CD14-positive monocyte (primary cell): Measurements from ENCODE around the gene RIMS1. TPM values are rescaled to one million over a fixed set of nuclear protein-coding genes. Genes with fewer than 3 reads are reported as not detected.

Source experiments
- DNase-seq, 3 donors: peaks; one replicate each; pipeline ENCODE4 v3.0.0-alpha.2; 2011 to 2022
- H2AFZ ChIP-seq: 2 replicates; pipeline ENCODE4 v1.6.0; 2012; ENCODE audit warnings: mild to moderate bottlenecking, low read depth, low read length, inconsistent platforms; ENCODE audit not compliant: insufficient read depth, poor library complexity, severe bottlenecking
- H3K27ac ChIP-seq, 2 donors: 1 replicate in 1 of 2; 2 replicates in 1 of 2; pipeline ENCODE4 v1.5.1; 2012 to 2013; ENCODE audit warnings: low read length in 2 of 2, control low read depth in 1 of 2, inconsistent platforms in 1 of 2, low read depth in 1 of 2, mild to moderate bottlenecking in 1 of 2
- H3K27me3 ChIP-seq, 2 donors: one replicate each; pipeline versions ENCODE4 v1.6.0 to v1.6.1; 2011 to 2013; ENCODE audit warnings: low read length in 2 of 2; ENCODE audit not compliant: control insufficient read depth in 2 of 2, insufficient read depth in 2 of 2
- H3K36me3 ChIP-seq, 2 donors: replicated peaks in 1 of 2; 1 replicate in 1 of 2; 2 replicates in 1 of 2; pipeline versions ENCODE4 v1.5.1 to v1.6.1; 2012 to 2013; ENCODE audit warnings: low read length in 2 of 2, control low read depth in 1 of 2, inconsistent platforms in 1 of 2, mild to moderate bottlenecking in 1 of 2; ENCODE audit not compliant: insufficient read depth in 2 of 2, control insufficient read depth in 1 of 2
- H3K4me1 ChIP-seq, 2 donors: 1 replicate in 1 of 2; 2 replicates in 1 of 2; pipeline versions ENCODE4 v1.5.1 to v1.6.1; 2012 to 2013; ENCODE audit warnings: low read length in 2 of 2, control low read depth in 1 of 2, inconsistent platforms in 1 of 2, mild to moderate bottlenecking in 1 of 2, moderate library complexity in 1 of 2; ENCODE audit not compliant: insufficient read depth in 2 of 2, control insufficient read depth in 1 of 2
- H3K4me2 ChIP-seq: replicated peaks from 2 replicates; pipeline ENCODE3; 2012; ENCODE audit warnings: low read length, moderate library complexity, mild to moderate bottlenecking; ENCODE audit not compliant: poor library complexity, severe bottlenecking; ENCODE audit errors: extremely low read depth
- H3K4me3 ChIP-seq, 3 experiments: fragments of 200-600 bp in 1 of 3; sonication (generic) in 1 of 3; replicated peaks in 1 of 3; 1 replicate in 2 of 3; 2 replicates in 1 of 3; pipeline ENCODE4 v1.5.1; 2011 to 2013; ENCODE audit warnings: low read length in 3 of 3, mild to moderate bottlenecking in 3 of 3, control low read depth in 2 of 3, low read depth in 2 of 3, inconsistent platforms in 1 of 3, moderate library complexity in 1 of 3
- H3K79me2 ChIP-seq: 2 replicates; pipeline ENCODE4 v1.6.0; 2012; ENCODE audit warnings: mild to moderate bottlenecking, control low read depth, inconsistent platforms, low read length, moderate library complexity; ENCODE audit not compliant: insufficient read depth
- H3K9ac ChIP-seq: 2 replicates; pipeline ENCODE4 v1.6.0; 2017; ENCODE audit warnings: low read length, mild to moderate bottlenecking; ENCODE audit not compliant: insufficient read depth, poor library complexity, severe bottlenecking
- H3K9me3 ChIP-seq, 2 donors: replicated peaks in 1 of 2; 1 replicate in 1 of 2; 2 replicates in 1 of 2; pipeline versions ENCODE4 v1.5.1 to v1.6.1; 2012 to 2013; ENCODE audit warnings: low read length in 2 of 2, control low read depth in 1 of 2; ENCODE audit not compliant: control insufficient read depth in 1 of 2, insufficient read depth in 1 of 2
- H4K20me1 ChIP-seq: 2 replicates; pipeline ENCODE4 v1.6.0; 2012; ENCODE audit warnings: mild to moderate bottlenecking, low read length, control low read depth, moderate library complexity; ENCODE audit not compliant: insufficient read depth
- H3K27ac Mint-ChIP-seq, 7 donors: one replicate each; pipeline ENCODE4 v1.8.0; 2020; ENCODE audit warnings: mild to moderate bottlenecking in 7 of 7, mixed read lengths in 7 of 7, moderate library complexity in 6 of 7, inconsistent platforms in 2 of 7
- H3K27me3 Mint-ChIP-seq, 3 donors: one replicate each; pipeline ENCODE4 v1.8.0; 2021 to 2022; ENCODE audit warnings: low read depth in 3 of 3, mild to moderate bottlenecking in 3 of 3, mixed read lengths in 3 of 3, moderate library complexity in 3 of 3, inconsistent platforms in 1 of 3
- H3K36me3 Mint-ChIP-seq, 2 donors: one replicate each; pipeline ENCODE4 v1.8.0; 2020; ENCODE audit warnings: mixed read lengths in 2 of 2, inconsistent platforms in 1 of 2, mild to moderate bottlenecking in 1 of 2
- H3K4me1 Mint-ChIP-seq: one replicate; pipeline ENCODE4 v1.8.0; 2020; ENCODE audit warnings: mild to moderate bottlenecking, mixed read lengths
- H3K4me3 Mint-ChIP-seq, 2 donors: one replicate each; pipeline ENCODE4 v1.8.0; 2020; ENCODE audit warnings: mild to moderate bottlenecking in 2 of 2, mixed read lengths in 2 of 2, moderate library complexity in 1 of 2
- H3K9me3 Mint-ChIP-seq, 7 donors: one replicate each; pipeline ENCODE4 v1.8.0; 2020 to 2022; ENCODE audit warnings: mixed read lengths in 7 of 7, mild to moderate bottlenecking in 6 of 7, moderate library complexity in 6 of 7, inconsistent platforms in 2 of 7
- WGBS: methylation state at CpG from one replicate; pipeline ENCODE4 v1.1.5; 2013; ENCODE audit warnings: missing lambda C conversion rate; ENCODE audit not compliant: insufficient coverage; 5-methylcytosine and 5-hydroxymethylcytosine counted together
- intact Hi-C, 2 donors: fragments of 100-400 bp; cut with micrococcal nuclease; formaldehyde crosslinking; loops; one replicate each; pipeline versions ENCODE4 v1.15.0 to v1.15.1; 2023
- polyA plus RNA-seq, 3 donors: library from polyadenylated mRNA; depleted of rRNA in 1 of 3; unstranded in 2 of 3; stranded (reverse) in 1 of 3; fragments of 300-500 nt in 2 of 3; fragments of >200 nt in 1 of 3; fragmentation: Illumina TruSeq in 2 of 3; gene quantifications; 1 replicate in 2 of 3; 2 replicates in 1 of 3; pipeline ENCODE4 v1.2.3, GENCODE V29; 2012 to 2021
- TF ChIP-seq, protein P1 (sequence below): fragments of 200-600 bp; IDR thresholded peaks from one replicate; pipeline ENCODE4 v1.8.0; 2022; ENCODE audit warnings: antibody characterized with exemption, mild to moderate bottlenecking

The RIMS1 gene
- polyA plus RNA-seq, 3 donors: not detected

DNA sequence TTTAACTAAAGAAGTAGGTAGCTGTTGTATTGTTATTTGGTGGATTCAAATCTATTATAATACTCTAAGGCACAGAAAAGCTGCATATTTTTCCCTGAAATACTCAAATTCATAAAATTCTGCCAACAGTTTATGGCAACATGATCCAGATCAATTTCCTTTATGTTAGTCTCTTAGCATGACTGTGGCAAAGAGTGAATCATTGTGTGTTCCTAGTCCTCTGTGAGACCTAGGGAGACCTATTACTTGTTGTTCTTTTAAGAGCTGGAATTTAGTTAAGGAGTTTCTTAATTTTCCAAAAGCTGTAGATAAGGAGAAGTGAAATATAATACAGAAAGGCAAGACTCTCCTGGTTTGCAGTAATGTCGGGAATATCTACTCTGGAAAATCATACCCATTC, 149.6 kb downstream of the RIMS1 start:
- H3K4me1 Mint-ChIP-seq: no peaks in the 10 kb centered on the region
- no peak overlapping the region for H2AFZ ChIP-seq
- H4K20me1 ChIP-seq: no peaks in the 10 kb centered on the region
- DNase-seq: no peak
- H3K27me3 ChIP-seq: no peaks in the 10 kb centered on the region
- no peaks in the 10 kb centered on the region for H3K9me3 ChIP-seq
- H3K9ac ChIP-seq: no peak overlapping the region
- no peak overlapping the region for H3K4me3 ChIP-seq
- WGBS: no CpG with 5 or more reads among the region's 1 CpG
- no peak overlapping the region for H3K27ac Mint-ChIP-seq
- H3K27ac ChIP-seq: no peak overlapping the region
- no peaks in the 10 kb centered on the region for H3K79me2 ChIP-seq
- peaks cover 0 to 3% (median 0%) of the 10 kb centered on the region in 3 donors for H3K27me3 Mint-ChIP-seq
- intact Hi-C loops: no loop called here
- no peaks in the 10 kb centered on the region for H3K36me3 Mint-ChIP-seq
- H3K4me2 ChIP-seq: no peak overlapping the region
- no peak overlapping the region for H3K4me3 Mint-ChIP-seq
- TF ChIP-seq, protein P1, sequence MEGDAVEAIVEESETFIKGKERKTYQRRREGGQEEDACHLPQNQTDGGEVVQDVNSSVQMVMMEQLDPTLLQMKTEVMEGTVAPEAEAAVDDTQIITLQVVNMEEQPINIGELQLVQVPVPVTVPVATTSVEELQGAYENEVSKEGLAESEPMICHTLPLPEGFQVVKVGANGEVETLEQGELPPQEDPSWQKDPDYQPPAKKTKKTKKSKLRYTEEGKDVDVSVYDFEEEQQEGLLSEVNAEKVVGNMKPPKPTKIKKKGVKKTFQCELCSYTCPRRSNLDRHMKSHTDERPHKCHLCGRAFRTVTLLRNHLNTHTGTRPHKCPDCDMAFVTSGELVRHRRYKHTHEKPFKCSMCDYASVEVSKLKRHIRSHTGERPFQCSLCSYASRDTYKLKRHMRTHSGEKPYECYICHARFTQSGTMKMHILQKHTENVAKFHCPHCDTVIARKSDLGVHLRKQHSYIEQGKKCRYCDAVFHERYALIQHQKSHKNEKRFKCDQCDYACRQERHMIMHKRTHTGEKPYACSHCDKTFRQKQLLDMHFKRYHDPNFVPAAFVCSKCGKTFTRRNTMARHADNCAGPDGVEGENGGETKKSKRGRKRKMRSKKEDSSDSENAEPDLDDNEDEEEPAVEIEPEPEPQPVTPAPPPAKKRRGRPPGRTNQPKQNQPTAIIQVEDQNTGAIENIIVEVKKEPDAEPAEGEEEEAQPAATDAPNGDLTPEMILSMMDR: no peak
- no peaks in the 10 kb centered on the region for H3K9me3 Mint-ChIP-seq
- H3K36me3 ChIP-seq: no peaks in the 10 kb centered on the region
- no peaks in the 10 kb centered on the region for H3K4me1 ChIP-seq

DNA sequence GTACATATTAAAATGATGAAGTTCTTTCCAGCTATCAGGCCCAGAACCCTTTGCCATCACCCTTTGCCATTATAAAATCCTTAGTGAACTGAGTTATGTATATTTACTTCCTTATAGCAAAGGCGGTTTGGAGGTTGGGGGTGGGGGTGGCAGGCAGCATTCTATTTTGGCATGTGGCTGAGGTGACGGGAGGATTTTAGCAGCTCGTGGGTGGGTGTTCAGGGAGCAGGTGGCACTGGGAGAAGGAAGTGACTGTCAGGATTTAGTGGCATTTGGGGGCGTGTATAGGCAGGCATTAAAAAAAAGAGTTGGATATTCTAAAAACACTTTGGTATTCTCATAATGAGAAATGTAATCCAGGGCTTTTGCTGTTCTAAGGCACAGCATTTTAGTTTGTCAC, 150.7 kb downstream of the RIMS1 start:
- Histone ChIP-seq H3K9ac (no peak overlapping the region), H3K4me1 (no peaks in the 10 kb centered on the region), H2AFZ (no peak overlapping the region), H3K4me3 (no peak overlapping the region), H4K20me1 (no peaks in the 10 kb centered on the region), H3K27me3 (no peaks in the 10 kb centered on the region), H3K27ac (no peak overlapping the region), H3K4me2 (no peak overlapping the region), H3K79me2 (no peaks in the 10 kb centered on the region), H3K9me3 (no peaks in the 10 kb centered on the region), H3K36me3 (no peaks in the 10 kb centered on the region)
- intact Hi-C loops: no loop called here
- TF ChIP-seq, protein P1: no peak
- WGBS: 22% methylated on average over 3 of the region's 4 CpGs
- no peak overlapping the region for H3K27ac Mint-ChIP-seq
- H3K36me3 Mint-ChIP-seq: no peaks in the 10 kb centered on the region
- peaks cover 0 to 3% (median 0%) of the 10 kb centered on the region in 3 donors for H3K27me3 Mint-ChIP-seq
- H3K9me3 Mint-ChIP-seq: no peaks in the 10 kb centered on the region
- no peaks in the 10 kb centered on the region for H3K4me1 Mint-ChIP-seq
- H3K4me3 Mint-ChIP-seq: no peak overlapping the region
- DNase-seq: no peak
